Amniotic epithelial cell (primary cell): Measurements from ENCODE around the gene CLMN.
A peak's percentile ranks its signal among the peaks of the same experiment; 100 is the strongest.
"Not testable (repeated sequence)": the region's sequence is repeated elsewhere in the genome, so short reads cannot be mapped to it uniquely, and the experiment has no call there.

Experiments used
- DNase-seq: peaks from one replicate; pipeline ENCODE4 v3.0.0-alpha.2; 2010; ENCODE audit warnings: low read depth

Gene CLMN

GRCh38 chr14:95220663-95221231 is 99.0 kb downstream of the CLMN start:
- peak; percentile 91 for DNase-seq

- DNase-seq, result no peak
Observed at GRCh38 chr14:95218472-95219193, 101.1 kb downstream of the CLMN start.

GRCh38 chr14:95218006-95218405 is 101.7 kb downstream of the CLMN start:
- DNase-seq, result no peak

- DNase-seq, result peak; percentile 46
Observed at GRCh38 chr14:95217391-95217900, 102.3 kb downstream of the CLMN start.

GRCh38 chr14:95216008-95216407 is 103.7 kb downstream of the CLMN start:
- DNase-seq, result no peak

- no peak for DNase-seq
Observed at GRCh38 chr14:95215094-95215725, 104.5 kb downstream of the CLMN start.

GRCh38 chr14:95213774-95214173 is 105.9 kb downstream of the CLMN start:
- DNase-seq, result no peak

GRCh38 chr14:95211721-95212504 is 107.8 kb downstream of the CLMN start:
- no peak for DNase-seq

- DNase-seq, result no peak
Observed at GRCh38 chr14:95210699-95211098, 109.0 kb downstream of the CLMN start.

- no peak for DNase-seq
Observed at GRCh38 chr14:95208598-95208997, 111.1 kb downstream of the CLMN start.

GRCh38 chr14:95207475-95208233 is 112.1 kb downstream of the CLMN start:
- no peak for DNase-seq

- peak; percentile 92 for DNase-seq
Observed at GRCh38 chr14:95206534-95206933, 113.2 kb downstream of the CLMN start.

GRCh38 chr14:95204705-95205104 is 115.0 kb downstream of the CLMN start:
- DNase-seq, result no peak

- not testable (repeated sequence) for DNase-seq
Observed at GRCh38 chr14:95201745-95202144, 118.0 kb downstream of the CLMN start.

GRCh38 chr14:95200404-95200803 is 119.3 kb downstream of the CLMN start:
- DNase-seq, result no peak

- DNase-seq, result no peak
Observed at GRCh38 chr14:95199298-95199983, 120.3 kb downstream of the CLMN start.

- no peak for DNase-seq
Observed at GRCh38 chr14:95198320-95198719, 121.4 kb downstream of the CLMN start.

GRCh38 chr14:95197551-95197950 is 122.2 kb downstream of the CLMN start:
- no peak for DNase-seq

GRCh38 chr14:95196826-95197545 is 122.7 kb downstream of the CLMN start:
- no peak for DNase-seq

- peak; percentile 15 for DNase-seq
Observed at GRCh38 chr14:95196268-95196667, 123.4 kb downstream of the CLMN start.
